IMR-90 (cell line): ENCODE results near the gene PRSS50.

Experiments used
- BHLHE40 ChIP-seq: fragments of 150-350 bp; IDR thresholded peaks from 2 replicates; pipeline ENCODE4 v1.6.1; 2016; ENCODE audit warnings: mild to moderate bottlenecking, low read depth, low read length
- CEBPB ChIP-seq: IDR thresholded peaks from 2 replicates; pipeline ENCODE4 v1.6.1; 2012; ENCODE audit warnings: low read depth, low read length, improper control_type of control experiment
- MXI1 ChIP-seq: IDR thresholded peaks from 2 replicates; pipeline ENCODE4 v1.6.1; 2012; ENCODE audit warnings: low read depth, mild to moderate bottlenecking, low read length, moderate library complexity, borderline replicate concordance
- POLR2A ChIP-seq: IDR thresholded peaks from 2 replicates; pipeline ENCODE4 v1.6.1; 2012; ENCODE audit warnings: mild to moderate bottlenecking, low read depth, low read length
- RAD21 ChIP-seq: IDR thresholded peaks from 2 replicates; pipeline ENCODE4 v1.6.1; 2012; ENCODE audit warnings: low read length, improper control_type of control experiment
- RFX5 ChIP-seq: IDR thresholded peaks from 2 replicates; pipeline ENCODE4 v1.8.0; 2012; ENCODE audit warnings: low read depth, mild to moderate bottlenecking, low read length, moderate library complexity
- TF ChIP-seq, protein P1 (sequence below): conservative IDR thresholded peaks from 2 replicates; pipeline ENCODE4 v1.5.1; 2012; ENCODE audit warnings: mild to moderate bottlenecking, low read depth, low read length, improper control_type of control experiment
- TF ChIP-seq, protein P2 (sequence below): fragments of 150-350 bp; IDR thresholded peaks from 2 replicates; pipeline ENCODE4 v1.6.1; 2017; ENCODE audit warnings: mild to moderate bottlenecking, antibody characterized with exemption, low read length, low read depth

DNA sequence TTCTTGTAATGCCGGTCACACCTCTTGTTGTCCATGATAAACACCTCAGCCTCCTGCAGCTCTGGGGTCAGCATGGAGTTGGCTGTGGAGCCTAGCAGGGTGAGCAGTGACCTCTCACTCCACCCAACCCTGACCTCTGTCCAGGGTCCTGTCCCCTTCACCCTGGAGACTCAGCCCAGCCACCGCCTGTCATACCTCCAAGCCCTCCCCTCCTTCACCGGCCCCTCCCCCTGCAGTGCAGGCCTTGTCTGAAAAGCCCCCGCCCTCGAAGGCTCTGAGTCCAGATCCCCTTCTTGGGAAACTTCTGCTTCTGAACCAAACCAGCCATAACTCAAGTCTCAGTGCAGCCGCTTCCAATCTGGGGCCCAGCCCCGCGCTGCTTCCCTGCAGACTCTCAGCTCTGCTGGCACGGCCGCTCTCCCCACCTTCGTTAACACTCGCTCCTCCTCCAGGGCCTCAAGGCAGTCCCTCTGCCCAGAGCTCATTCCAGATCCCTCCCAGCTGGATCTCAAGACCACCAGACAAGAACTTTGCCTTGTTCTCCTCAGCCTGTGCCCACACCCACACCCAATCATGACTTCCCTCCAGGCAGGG is 25.4 kb upstream of the PRSS50 start:
- TF ChIP-seq, protein P1, sequence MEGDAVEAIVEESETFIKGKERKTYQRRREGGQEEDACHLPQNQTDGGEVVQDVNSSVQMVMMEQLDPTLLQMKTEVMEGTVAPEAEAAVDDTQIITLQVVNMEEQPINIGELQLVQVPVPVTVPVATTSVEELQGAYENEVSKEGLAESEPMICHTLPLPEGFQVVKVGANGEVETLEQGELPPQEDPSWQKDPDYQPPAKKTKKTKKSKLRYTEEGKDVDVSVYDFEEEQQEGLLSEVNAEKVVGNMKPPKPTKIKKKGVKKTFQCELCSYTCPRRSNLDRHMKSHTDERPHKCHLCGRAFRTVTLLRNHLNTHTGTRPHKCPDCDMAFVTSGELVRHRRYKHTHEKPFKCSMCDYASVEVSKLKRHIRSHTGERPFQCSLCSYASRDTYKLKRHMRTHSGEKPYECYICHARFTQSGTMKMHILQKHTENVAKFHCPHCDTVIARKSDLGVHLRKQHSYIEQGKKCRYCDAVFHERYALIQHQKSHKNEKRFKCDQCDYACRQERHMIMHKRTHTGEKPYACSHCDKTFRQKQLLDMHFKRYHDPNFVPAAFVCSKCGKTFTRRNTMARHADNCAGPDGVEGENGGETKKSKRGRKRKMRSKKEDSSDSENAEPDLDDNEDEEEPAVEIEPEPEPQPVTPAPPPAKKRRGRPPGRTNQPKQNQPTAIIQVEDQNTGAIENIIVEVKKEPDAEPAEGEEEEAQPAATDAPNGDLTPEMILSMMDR: no peak
- no peak for TF ChIP-seq POLR2A
- TF ChIP-seq MXI1: no peak
- no peak for TF ChIP-seq RAD21
- TF ChIP-seq, protein P2, sequence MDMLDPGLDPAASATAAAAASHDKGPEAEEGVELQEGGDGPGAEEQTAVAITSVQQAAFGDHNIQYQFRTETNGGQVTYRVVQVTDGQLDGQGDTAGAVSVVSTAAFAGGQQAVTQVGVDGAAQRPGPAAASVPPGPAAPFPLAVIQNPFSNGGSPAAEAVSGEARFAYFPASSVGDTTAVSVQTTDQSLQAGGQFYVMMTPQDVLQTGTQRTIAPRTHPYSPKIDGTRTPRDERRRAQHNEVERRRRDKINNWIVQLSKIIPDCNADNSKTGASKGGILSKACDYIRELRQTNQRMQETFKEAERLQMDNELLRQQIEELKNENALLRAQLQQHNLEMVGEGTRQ: no peak
- no peak for TF ChIP-seq CEBPB
- TF ChIP-seq BHLHE40: no peak
- TF ChIP-seq RFX5: no peak
